KMS-11 (cell line): ENCODE data around the gene CDK6.

Source experiments
- H2AFZ ChIP-seq: fragments of 200-600 bp; sonication (generic); 2 replicates; pipeline ENCODE4 v1.6.1; 2016; ENCODE audit warnings: antibody characterized with exemption, mixed run types, low read depth
- H3K27ac ChIP-seq: fragments of 200-600 bp; sonication (generic); 2 replicates; pipeline ENCODE4 v1.6.1; 2016; ENCODE audit warnings: mild to moderate bottlenecking, mixed run types
- H3K27me3 ChIP-seq: fragments of 200-600 bp; sonication (generic); 2 replicates; pipeline ENCODE4 v1.6.1; 2017; ENCODE audit warnings: mild to moderate bottlenecking, low read depth, mixed run types, moderate library complexity; ENCODE audit not compliant: insufficient read depth
- H3K36me3 ChIP-seq: fragments of 200-600 bp; sonication (generic); 2 replicates; pipeline ENCODE4 v1.6.1; 2017; ENCODE audit warnings: mild to moderate bottlenecking, mixed run types; ENCODE audit not compliant: insufficient read depth
- H3K4me1 ChIP-seq: fragments of 200-600 bp; sonication (generic); 2 replicates; pipeline ENCODE4 v1.6.1; 2016; ENCODE audit warnings: mild to moderate bottlenecking, low read depth, mixed run types; ENCODE audit not compliant: poor library complexity, severe bottlenecking
- H3K4me2 ChIP-seq: fragments of 200-600 bp; sonication (generic); 2 replicates; pipeline ENCODE4 v1.7.0; 2016; ENCODE audit warnings: mild to moderate bottlenecking, mixed run types
- H3K4me3 ChIP-seq: fragments of 200-600 bp; sonication (generic); IDR thresholded peaks from 2 replicates; pipeline ENCODE4 v1.6.1; 2017; ENCODE audit warnings: low read depth, low read length, mixed read lengths; ENCODE audit not compliant: insufficient read depth
- H3K79me2 ChIP-seq: fragments of 200-600 bp; sonication (generic); 2 replicates; pipeline ENCODE4 v1.6.1; 2016; ENCODE audit warnings: low read depth, mixed run types; ENCODE audit not compliant: insufficient read depth
- H3K9ac ChIP-seq: fragments of 200-600 bp; sonication (generic); 2 replicates; pipeline ENCODE4 v1.6.1; 2016; ENCODE audit warnings: mild to moderate bottlenecking, mixed run types
- H4K20me1 ChIP-seq: fragments of 200-600 bp; sonication (generic); 2 replicates; pipeline ENCODE4 v1.6.1; 2016; ENCODE audit warnings: mild to moderate bottlenecking, mixed run types; ENCODE audit not compliant: insufficient read depth
- TF ChIP-seq, protein P1 (sequence below): fragments of 200-600 bp; sonication (generic); conservative IDR thresholded peaks from 2 replicates; pipeline ENCODE4 v1.6.1; 2017; ENCODE audit warnings: low read depth, mild to moderate bottlenecking, antibody characterized with exemption, low read length, moderate library complexity, mixed read lengths

Gene CDK6

DNA sequence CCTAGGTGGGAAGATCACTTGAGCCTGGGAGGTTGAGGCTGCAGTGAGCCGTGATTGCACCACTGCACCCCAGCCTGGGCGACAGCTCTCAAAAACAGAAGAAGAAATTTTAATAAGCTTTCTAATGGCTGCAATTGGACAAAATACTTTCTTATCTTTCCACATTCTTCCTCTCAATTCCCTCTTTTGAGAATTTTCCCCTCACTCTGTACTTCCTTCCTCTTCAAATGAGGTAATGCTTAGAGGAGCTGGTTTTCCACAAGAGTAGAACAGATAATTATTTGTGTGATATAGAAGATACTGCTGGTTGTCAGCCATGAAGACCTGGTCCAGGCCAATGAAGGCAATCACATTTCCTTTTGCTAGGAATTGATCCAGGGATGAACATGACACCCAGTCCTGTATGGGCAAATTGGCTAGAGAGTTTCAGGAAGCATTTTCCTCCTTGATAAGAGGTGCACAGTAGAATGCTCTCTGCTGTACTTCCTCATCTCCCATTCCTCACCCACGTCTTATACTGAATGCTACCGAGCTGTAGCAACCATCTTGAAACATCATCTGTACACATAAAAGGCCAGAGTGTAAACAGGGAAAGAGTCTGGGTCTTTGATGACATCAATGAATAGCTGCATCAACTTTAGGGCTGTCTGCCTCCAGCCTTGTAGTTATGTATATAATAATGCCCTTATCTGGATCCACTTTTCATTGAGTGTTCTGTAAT is 103.9 kb downstream of the CDK6 start:
- Histone ChIP-seq H3K4me1 (peaks cover 100% of the 10 kb centered on the region), H3K79me2 (peaks cover 98% of the 10 kb centered on the region), H3K4me2 (peak overlapping the region; percentile 78)

DNA sequence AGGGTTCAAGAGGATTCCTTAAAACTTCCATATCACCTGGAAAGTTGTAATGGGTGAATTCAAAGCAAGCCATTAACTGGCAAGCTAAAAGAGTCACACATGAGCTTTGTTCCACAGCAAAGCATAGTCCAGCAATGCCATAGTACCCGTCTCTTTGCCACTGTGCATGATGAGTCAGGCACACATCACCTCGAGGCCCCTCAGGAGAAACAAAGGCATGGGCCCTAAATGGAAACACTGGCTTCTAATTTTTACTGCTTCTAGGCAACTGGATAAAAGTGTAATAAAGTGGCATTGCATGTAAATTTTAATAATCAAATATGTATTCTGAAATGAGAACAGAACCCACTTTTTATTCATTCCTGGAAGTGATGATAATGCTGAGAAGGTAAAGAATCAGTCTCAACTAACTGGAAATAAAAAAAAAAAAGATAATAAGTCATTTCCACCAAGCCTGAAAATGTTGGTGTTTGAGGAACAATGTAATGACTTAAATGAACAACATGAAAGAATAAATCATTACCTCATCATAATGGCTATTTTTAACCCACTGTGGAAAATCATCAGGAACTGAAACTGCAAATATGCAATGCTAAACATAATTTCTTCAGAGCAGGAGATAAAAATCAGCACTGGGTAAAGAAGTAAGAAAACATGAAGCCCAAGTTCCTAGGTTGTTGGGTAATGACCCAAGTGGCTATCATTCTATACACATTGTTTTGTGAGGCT is 104.9 kb downstream of the CDK6 start:
- Histone ChIP-seq H3K27me3 (no peaks in the 10 kb centered on the region), H2AFZ (no peak overlapping the region), H3K4me3 (no peak overlapping the region), H3K9ac (peak overlapping the region; percentile 2; the same call in 1 of the 2 replicates), H3K4me1 (peaks cover 98% of the 10 kb centered on the region), H3K4me2 (peak overlapping the region; percentile 78), H3K27ac (peak overlapping the region; percentile 73), H3K36me3 (no peaks in the 10 kb centered on the region; the same call in 1 of the 2 replicates), H3K79me2 (peaks cover 98% of the 10 kb centered on the region), H4K20me1 (no peaks in the 10 kb centered on the region)
- TF ChIP-seq, protein P1, sequence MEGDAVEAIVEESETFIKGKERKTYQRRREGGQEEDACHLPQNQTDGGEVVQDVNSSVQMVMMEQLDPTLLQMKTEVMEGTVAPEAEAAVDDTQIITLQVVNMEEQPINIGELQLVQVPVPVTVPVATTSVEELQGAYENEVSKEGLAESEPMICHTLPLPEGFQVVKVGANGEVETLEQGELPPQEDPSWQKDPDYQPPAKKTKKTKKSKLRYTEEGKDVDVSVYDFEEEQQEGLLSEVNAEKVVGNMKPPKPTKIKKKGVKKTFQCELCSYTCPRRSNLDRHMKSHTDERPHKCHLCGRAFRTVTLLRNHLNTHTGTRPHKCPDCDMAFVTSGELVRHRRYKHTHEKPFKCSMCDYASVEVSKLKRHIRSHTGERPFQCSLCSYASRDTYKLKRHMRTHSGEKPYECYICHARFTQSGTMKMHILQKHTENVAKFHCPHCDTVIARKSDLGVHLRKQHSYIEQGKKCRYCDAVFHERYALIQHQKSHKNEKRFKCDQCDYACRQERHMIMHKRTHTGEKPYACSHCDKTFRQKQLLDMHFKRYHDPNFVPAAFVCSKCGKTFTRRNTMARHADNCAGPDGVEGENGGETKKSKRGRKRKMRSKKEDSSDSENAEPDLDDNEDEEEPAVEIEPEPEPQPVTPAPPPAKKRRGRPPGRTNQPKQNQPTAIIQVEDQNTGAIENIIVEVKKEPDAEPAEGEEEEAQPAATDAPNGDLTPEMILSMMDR, result no peak

More for the DNA sequence above, 103.9 kb downstream of the CDK6 start:
- H3K4me3 ChIP-seq, result no peak overlapping the region
- no peak overlapping the region for H2AFZ ChIP-seq
- H3K9ac ChIP-seq, result peak overlapping the region; percentile 28; the same call in 1 of the 2 replicates
- H3K27ac ChIP-seq, result peak overlapping the region; percentile 73
- H3K27me3 ChIP-seq, result no peaks in the 10 kb centered on the region
- H3K36me3 ChIP-seq, result no peaks in the 10 kb centered on the region; the same call in 1 of the 2 replicates
- TF ChIP-seq, protein P1, result no peak
- no peaks in the 10 kb centered on the region for H4K20me1 ChIP-seq

DNA sequence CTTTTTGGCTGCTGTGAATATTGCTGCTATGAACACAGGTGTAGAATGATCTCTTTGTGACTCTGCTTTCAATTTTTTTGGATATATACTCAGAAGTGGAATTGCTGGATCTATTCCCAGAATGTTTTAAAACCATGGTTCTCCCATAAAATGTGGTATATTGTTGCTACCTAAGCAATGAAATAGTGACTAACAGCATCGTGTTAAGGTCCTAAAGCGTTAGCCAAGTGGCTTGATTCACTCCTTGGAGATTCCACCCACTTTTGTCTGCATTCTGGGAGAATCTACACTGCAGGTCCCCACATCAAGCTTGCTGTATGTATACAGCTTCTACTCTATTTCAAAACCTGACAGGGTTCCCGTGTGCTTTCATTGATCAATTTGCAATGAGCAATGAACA is 105.6 kb downstream of the CDK6 start:
- TF ChIP-seq, protein P1, result no peak
- Histone ChIP-seq H3K4me3 (no peak overlapping the region), H3K27me3 (no peaks in the 10 kb centered on the region), H3K9ac (no peak overlapping the region; the same call in 1 of the 2 replicates), H4K20me1 (no peaks in the 10 kb centered on the region), H3K36me3 (no peaks in the 10 kb centered on the region; the same call in 1 of the 2 replicates), H3K27ac (peak overlapping the region; percentile 73), H3K79me2 (peaks cover 98% of the 10 kb centered on the region), H3K4me2 (peak overlapping the region; percentile 78), H2AFZ (no peak overlapping the region), H3K4me1 (peaks cover 98% of the 10 kb centered on the region)

DNA sequence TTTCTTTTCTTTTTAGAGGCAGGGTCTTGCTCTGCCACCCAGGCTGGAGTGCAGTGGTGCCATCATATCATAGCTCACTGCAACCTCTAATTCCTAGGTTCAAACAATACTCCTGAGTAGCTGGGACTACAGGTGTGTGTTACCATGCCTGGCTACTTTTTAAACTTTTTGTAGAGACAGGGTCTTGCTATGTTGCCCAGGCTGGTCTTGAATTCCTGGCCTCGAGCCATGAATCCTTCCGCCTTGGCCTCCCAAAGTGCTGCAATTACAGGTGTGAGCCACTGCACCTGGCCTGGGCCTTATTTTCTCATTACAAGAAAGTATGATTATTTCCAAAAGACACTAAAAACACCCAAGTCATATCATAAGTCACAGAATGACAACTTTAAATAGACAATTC is 106.6 kb downstream of the CDK6 start:
- peak overlapping the region; percentile 73; the same call in 1 of the 2 replicates for H3K27ac ChIP-seq
- H4K20me1 ChIP-seq, result no peaks in the 10 kb centered on the region
- peaks cover 98% of the 10 kb centered on the region for H3K79me2 ChIP-seq
- H3K27me3 ChIP-seq, result no peaks in the 10 kb centered on the region
- peak overlapping the region; percentile 78; the same call in 1 of the 2 replicates for H3K4me2 ChIP-seq
- H3K4me1 ChIP-seq, result peaks cover 98% of the 10 kb centered on the region
- TF ChIP-seq, protein P1, result no peak
- no peak overlapping the region for H3K4me3 ChIP-seq
- no peak overlapping the region for H2AFZ ChIP-seq
- peaks cover 6% of the 10 kb centered on the region; the same call in 1 of the 2 replicates for H3K36me3 ChIP-seq
- no peak overlapping the region for H3K9ac ChIP-seq
